ENCODE measurements around the gene PLIN3. TPM values are rescaled to one million over a fixed set of nuclear protein-coding genes. Genes with fewer than 3 reads are reported as not detected.

The PLIN3 gene
- total RNA-seq, 1 experiment from 2014 or later: 207 TPM

DNA sequence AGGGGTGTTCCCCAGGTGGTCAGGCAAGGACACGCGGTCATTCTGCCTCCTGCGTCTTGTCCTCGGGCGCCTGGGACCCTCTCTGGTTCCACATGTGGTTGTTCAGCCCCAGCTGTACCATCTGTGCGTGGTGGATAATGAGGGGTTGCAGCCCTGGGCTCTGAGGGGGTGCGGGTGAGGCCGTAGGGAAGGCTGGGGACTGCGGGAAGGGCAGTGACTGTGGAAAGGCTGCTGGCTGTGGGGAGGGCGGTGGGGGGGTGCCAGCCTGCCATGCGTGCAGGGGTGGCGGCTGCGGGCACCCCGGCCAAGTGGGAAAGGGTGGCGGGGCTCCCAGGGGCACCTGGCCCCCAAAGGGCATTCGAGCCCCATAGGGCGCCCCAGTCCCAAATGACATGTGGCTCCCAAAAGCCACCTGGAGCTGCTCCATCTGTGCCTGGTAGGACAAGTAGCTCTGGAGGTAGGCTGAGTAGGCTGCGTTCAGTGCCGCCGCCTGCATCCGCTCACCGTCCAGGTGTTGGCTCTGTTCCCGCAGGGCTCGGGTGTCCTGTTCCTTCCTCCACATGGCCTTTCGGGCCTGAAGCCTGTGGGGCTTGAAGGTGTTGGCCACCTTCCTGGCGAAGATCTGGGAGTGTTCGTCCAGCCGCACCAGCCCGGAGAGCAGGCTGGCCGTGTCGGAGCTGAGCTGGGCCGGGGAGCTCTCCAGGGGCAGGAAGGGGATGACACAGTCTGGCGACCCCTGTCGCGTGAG is 51.1 kb downstream of the PLIN3 start (continued):
- TF ChIP-seq, protein P1, sequence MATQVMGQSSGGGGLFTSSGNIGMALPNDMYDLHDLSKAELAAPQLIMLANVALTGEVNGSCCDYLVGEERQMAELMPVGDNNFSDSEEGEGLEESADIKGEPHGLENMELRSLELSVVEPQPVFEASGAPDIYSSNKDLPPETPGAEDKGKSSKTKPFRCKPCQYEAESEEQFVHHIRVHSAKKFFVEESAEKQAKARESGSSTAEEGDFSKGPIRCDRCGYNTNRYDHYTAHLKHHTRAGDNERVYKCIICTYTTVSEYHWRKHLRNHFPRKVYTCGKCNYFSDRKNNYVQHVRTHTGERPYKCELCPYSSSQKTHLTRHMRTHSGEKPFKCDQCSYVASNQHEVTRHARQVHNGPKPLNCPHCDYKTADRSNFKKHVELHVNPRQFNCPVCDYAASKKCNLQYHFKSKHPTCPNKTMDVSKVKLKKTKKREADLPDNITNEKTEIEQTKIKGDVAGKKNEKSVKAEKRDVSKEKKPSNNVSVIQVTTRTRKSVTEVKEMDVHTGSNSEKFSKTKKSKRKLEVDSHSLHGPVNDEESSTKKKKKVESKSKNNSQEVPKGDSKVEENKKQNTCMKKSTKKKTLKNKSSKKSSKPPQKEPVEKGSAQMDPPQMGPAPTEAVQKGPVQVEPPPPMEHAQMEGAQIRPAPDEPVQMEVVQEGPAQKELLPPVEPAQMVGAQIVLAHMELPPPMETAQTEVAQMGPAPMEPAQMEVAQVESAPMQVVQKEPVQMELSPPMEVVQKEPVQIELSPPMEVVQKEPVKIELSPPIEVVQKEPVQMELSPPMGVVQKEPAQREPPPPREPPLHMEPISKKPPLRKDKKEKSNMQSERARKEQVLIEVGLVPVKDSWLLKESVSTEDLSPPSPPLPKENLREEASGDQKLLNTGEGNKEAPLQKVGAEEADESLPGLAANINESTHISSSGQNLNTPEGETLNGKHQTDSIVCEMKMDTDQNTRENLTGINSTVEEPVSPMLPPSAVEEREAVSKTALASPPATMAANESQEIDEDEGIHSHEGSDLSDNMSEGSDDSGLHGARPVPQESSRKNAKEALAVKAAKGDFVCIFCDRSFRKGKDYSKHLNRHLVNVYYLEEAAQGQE (IDR thresholded peaks at IDR 0.05; ENCODE audit: low read depth): no peak
- TF ChIP-seq CEBPB (IDR thresholded peaks at IDR 0.05; ENCODE audit: low read depth): no peak
- TF ChIP-seq, protein P2, sequence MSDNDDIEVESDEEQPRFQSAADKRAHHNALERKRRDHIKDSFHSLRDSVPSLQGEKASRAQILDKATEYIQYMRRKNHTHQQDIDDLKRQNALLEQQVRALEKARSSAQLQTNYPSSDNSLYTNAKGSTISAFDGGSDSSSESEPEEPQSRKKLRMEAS (IDR thresholded peaks at IDR 0.05): no peak
- no peak for TF ChIP-seq ELF1 (IDR thresholded peaks at IDR 0.05; ENCODE audit: borderline replicate concordance, low read depth)
- no peak for TF ChIP-seq RAD21 (IDR thresholded peaks at IDR 0.05; ENCODE audit: low read depth)
- no peak for TF ChIP-seq EGR1 (IDR thresholded peaks at IDR 0.05; ENCODE audit: low read depth)
- TF ChIP-seq, protein P3, sequence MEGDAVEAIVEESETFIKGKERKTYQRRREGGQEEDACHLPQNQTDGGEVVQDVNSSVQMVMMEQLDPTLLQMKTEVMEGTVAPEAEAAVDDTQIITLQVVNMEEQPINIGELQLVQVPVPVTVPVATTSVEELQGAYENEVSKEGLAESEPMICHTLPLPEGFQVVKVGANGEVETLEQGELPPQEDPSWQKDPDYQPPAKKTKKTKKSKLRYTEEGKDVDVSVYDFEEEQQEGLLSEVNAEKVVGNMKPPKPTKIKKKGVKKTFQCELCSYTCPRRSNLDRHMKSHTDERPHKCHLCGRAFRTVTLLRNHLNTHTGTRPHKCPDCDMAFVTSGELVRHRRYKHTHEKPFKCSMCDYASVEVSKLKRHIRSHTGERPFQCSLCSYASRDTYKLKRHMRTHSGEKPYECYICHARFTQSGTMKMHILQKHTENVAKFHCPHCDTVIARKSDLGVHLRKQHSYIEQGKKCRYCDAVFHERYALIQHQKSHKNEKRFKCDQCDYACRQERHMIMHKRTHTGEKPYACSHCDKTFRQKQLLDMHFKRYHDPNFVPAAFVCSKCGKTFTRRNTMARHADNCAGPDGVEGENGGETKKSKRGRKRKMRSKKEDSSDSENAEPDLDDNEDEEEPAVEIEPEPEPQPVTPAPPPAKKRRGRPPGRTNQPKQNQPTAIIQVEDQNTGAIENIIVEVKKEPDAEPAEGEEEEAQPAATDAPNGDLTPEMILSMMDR (IDR thresholded peaks at IDR 0.05 in 2 of 3, conservative IDR thresholded peaks at IDR 0.05 in 1 of 3; ENCODE audit: borderline replicate concordance in 1 of 3, insufficient read depth in 1 of 3, low read depth in 2 of 3, low read length in 2 of 3): no peak
- TF ChIP-seq SP1 (IDR thresholded peaks at IDR 0.05; ENCODE audit: low read depth): no peak
- no peak for TF ChIP-seq POLR2AphosphoS5 (IDR thresholded peaks at IDR 0.05; ENCODE audit: low read depth, low read length)
- no peak for TF ChIP-seq ZNF274 (IDR thresholded peaks at IDR 0.05; ENCODE audit: low read depth, low read length)
- no peak for TF ChIP-seq TCF7L2 (IDR thresholded peaks at IDR 0.05; ENCODE audit: borderline replicate concordance, extremely low read depth, insufficient read depth, insufficient read length)
